ENCODE measurements around the gene CCDC91. TPM values are rescaled to one million over a fixed set of nuclear protein-coding genes. Genes with fewer than 3 reads are reported as not detected.

Gene CCDC91
- total and polyA plus RNA-seq, 3 donors from 2014 or later = 60.6 to 226 (median 92.1) TPM

DNA sequence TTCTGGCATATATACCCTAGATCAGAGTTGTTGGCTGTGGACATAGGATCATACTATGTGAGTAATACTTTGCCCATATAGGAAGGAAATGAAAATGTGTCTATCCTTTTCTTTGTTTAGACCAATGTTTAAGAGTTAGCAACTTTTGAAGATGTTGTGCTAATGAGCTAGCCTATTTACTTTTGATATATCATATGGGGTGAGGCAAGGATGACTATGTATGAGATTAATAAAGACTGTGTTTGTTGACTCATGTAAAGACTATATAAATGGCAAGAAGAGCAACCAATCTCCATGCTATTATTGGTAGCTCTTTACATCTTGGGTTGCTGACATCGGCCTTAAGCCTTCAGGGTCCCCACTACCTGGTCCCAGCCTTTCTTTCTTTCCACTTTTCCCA, 289.4 kb downstream of the CCDC91 start:
- TF ChIP-seq, protein P1, sequence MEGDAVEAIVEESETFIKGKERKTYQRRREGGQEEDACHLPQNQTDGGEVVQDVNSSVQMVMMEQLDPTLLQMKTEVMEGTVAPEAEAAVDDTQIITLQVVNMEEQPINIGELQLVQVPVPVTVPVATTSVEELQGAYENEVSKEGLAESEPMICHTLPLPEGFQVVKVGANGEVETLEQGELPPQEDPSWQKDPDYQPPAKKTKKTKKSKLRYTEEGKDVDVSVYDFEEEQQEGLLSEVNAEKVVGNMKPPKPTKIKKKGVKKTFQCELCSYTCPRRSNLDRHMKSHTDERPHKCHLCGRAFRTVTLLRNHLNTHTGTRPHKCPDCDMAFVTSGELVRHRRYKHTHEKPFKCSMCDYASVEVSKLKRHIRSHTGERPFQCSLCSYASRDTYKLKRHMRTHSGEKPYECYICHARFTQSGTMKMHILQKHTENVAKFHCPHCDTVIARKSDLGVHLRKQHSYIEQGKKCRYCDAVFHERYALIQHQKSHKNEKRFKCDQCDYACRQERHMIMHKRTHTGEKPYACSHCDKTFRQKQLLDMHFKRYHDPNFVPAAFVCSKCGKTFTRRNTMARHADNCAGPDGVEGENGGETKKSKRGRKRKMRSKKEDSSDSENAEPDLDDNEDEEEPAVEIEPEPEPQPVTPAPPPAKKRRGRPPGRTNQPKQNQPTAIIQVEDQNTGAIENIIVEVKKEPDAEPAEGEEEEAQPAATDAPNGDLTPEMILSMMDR (IDR thresholded peaks at IDR 0.05) = no peak
- no peak for TF ChIP-seq POLR2A (IDR thresholded peaks at IDR 0.05)
- WGBS, 2 donors = 83 to 97% methylated on average over 1 of the region's 1 CpG
- H3K36me3 ChIP-seq (ENCODE audit: low read depth, missing control alignments) = no peaks in the 10 kb centered on the region
- H3K27me3 ChIP-seq = no peaks in the 10 kb centered on the region
- no peak overlapping the region for H3K4me3 ChIP-seq
- intact Hi-C loops (cut with DNase I; ENCODE audit: low total_unique reads) = no loop called here
- H3K27ac ChIP-seq = no peak overlapping the region
- H3K4me1 ChIP-seq = no peaks in the 10 kb centered on the region
- H3K9me3 ChIP-seq = no peaks in the 10 kb centered on the region
- DNase-seq = no peak

DNA sequence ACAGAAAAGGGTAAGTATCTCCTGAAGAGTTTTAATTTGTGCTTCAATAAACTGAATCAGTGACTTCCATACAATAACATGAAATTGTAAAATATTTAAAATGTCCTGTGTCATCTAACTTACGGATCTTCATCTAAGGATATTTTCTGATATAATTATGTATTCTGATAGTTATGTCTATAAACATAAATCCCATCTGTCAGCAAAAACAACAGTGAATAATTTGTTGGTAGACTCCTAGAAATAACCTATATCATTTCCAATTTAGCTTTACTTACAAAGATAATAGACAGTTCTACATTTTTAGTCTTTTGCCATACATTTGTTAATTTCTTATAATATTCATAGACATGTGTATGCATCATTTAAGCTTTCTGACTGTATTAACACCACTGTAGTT, 293.9 kb downstream of the CCDC91 start:
- Histone ChIP-seq H3K4me3 (no peak overlapping the region), H3K27me3 (no peaks in the 10 kb centered on the region), H3K9me3 (no peaks in the 10 kb centered on the region), H3K27ac (no peak overlapping the region), H3K4me1 (no peaks in the 10 kb centered on the region), H3K36me3 (ENCODE audit: low read depth, missing control alignments) (no peaks in the 10 kb centered on the region)
- WGBS, 2 donors = 94 to 96% methylated on average over 1 of the region's 1 CpG
- intact Hi-C loops (cut with DNase I; ENCODE audit: low total_unique reads) = no loop called here
- DNase-seq = no peak
- TF ChIP-seq POLR2A (IDR thresholded peaks at IDR 0.05) = no peak

DNA sequence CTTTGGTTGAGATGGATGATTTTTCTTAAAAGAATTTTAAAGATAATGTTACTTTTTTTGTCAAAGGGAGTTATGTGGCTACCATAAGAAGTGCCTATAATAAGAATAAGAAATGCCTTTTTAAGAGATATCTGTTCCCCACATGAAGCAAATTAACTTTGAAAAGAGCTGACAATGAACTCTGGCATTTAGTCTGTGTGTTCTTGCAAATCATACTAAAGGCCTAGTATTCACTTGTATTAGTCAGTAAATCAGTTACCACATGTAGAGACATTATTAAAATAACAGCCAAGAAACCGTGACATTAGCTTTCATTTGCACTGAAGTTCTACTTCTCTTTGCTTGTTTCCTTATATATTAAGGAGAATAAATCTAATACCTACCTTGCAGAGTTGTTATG, 296.3 kb downstream of the CCDC91 start:
- no peak overlapping the region for H3K27ac ChIP-seq
- intact Hi-C loops (cut with DNase I; ENCODE audit: low total_unique reads) = no loop called here
- 74 to 83% methylated on average over 1 of the region's 1 CpG for whole genome bisulfite sequencing, 2 donors
- H3K36me3 ChIP-seq (ENCODE audit: low read depth, missing control alignments) = no peaks in the 10 kb centered on the region
- H3K4me1 ChIP-seq = no peaks in the 10 kb centered on the region
- TF ChIP-seq POLR2A (IDR thresholded peaks at IDR 0.05) = no peak
- TF ChIP-seq, protein P1 (IDR thresholded peaks at IDR 0.05) = no peak
- no peaks in the 10 kb centered on the region for H3K27me3 ChIP-seq
- no peaks in the 10 kb centered on the region for H3K9me3 ChIP-seq
- DNase-seq = no peak
- H3K4me3 ChIP-seq = no peak overlapping the region

DNA sequence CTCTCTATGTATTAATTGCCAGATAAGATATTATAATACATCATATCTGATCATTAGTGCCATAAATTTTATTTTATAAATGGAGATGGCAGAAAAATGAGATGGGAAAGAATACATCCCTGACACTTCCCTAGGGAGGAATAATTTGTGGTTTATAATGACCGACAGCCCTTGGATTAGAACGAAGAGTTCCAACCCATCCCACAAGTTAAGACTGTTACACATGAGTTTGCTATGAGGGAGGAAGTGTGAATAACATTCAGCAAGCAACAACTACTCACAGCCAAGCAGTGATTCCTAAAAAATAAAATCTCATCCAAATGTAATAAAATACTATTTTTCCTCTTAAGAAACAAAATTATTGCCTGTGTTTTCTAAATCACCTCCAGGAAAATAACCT, 299.0 kb downstream of the CCDC91 start:
- TF ChIP-seq POLR2A (IDR thresholded peaks at IDR 0.05) = no peak
- TF ChIP-seq, protein P1 (IDR thresholded peaks at IDR 0.05) = no peak
- H3K27ac ChIP-seq = no peak overlapping the region
- WGBS, 2 donors = 46 to 57% methylated on average over 2 of the region's 2 CpGs
- H3K4me3 ChIP-seq = no peak overlapping the region
- no peak for DNase-seq
- H3K4me1 ChIP-seq = no peaks in the 10 kb centered on the region
- H3K9me3 ChIP-seq = no peaks in the 10 kb centered on the region
- no peaks in the 10 kb centered on the region for H3K27me3 ChIP-seq
- H3K36me3 ChIP-seq (ENCODE audit: low read depth, missing control alignments) = no peaks in the 10 kb centered on the region
- intact Hi-C loops (cut with DNase I; ENCODE audit: low total_unique reads) = no loop called here

DNA sequence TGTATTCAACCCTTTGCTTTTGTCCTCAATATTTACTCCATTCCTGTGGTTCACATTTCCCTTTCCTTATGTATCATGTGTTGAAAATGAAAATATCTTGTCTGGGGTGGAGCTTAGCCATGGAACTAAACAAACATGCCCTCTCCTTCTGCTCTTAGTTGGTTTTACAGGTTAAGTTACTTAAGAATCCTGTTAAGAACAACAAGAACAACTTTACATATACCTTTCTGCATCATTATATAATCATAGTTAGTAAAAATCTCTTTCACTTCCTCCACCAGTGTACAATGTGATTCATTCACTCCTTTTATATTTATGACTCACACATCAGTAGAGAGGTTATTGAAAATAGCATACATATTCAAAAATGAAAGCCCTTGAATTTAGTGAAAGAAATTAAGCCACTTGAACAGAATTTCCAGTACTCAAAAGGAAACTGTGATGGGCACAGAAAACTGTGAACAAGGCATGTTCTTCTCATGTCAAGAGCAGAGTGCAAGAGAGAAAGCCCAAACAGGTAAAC, 307.7 kb downstream of the CCDC91 start:
- no peak overlapping the region for H3K4me3 ChIP-seq
- TF ChIP-seq POLR2A (IDR thresholded peaks at IDR 0.05) = no peak
- TF ChIP-seq, protein P1 (IDR thresholded peaks at IDR 0.05) = no peak
- H3K27ac ChIP-seq = no peak overlapping the region
- no peak for DNase-seq
- no peaks in the 10 kb centered on the region for H3K27me3 ChIP-seq
- intact Hi-C loops (cut with DNase I; ENCODE audit: low total_unique reads) = no loop called here
- no peaks in the 10 kb centered on the region for H3K9me3 ChIP-seq
- H3K4me1 ChIP-seq = no peaks in the 10 kb centered on the region
- no peaks in the 10 kb centered on the region for H3K36me3 ChIP-seq (ENCODE audit: low read depth, missing control alignments)
